Neural cell (in vitro differentiated cells): ENCODE data around the gene HOXA10. TPM values are rescaled to one million over a fixed set of nuclear protein-coding genes. Genes with fewer than 3 reads are reported as not detected.
A peak's percentile ranks its signal among the peaks of the same experiment; 100 is the strongest.

Experiments used
- H2AFZ ChIP-seq: fragments of 200-600, 300-800 bp; sonication (generic), shearing (Covaris generic); 2 replicates; pipeline ENCODE4 v1.6.0; 2014; ENCODE audit warnings: low read depth, mild to moderate bottlenecking, antibody characterized with exemption, low read length, moderate library complexity
- H3F3A ChIP-seq: fragments of 200-600 bp; shearing (Covaris generic); 2 replicates; pipeline ENCODE4 v1.6.1; 2016; ENCODE audit warnings: mild to moderate bottlenecking, moderate library complexity, mixed read lengths, antibody characterized with exemption, low read length; ENCODE audit not compliant: insufficient read depth, poor library complexity, severe bottlenecking
- H3K27ac ChIP-seq: fragments of 200-600, 300-800 bp; sonication (generic), shearing (Covaris generic); 2 replicates; pipeline ENCODE4 v1.5.1; 2014; ENCODE audit warnings: mild to moderate bottlenecking, low read length, moderate library complexity
- H3K27me3 ChIP-seq: fragments of 300-800, 200-600 bp; sonication (generic), shearing (Covaris generic); 2 replicates; pipeline ENCODE4 v1.6.0; 2014; ENCODE audit warnings: mild to moderate bottlenecking, low read depth, low read length, moderate library complexity; ENCODE audit not compliant: insufficient read depth
- H3K36me3 ChIP-seq: fragments of 300-800, 200-600 bp; sonication (generic), shearing (Covaris generic); 2 replicates; pipeline ENCODE4 v1.5.1; 2014; ENCODE audit warnings: mild to moderate bottlenecking, antibody characterized with exemption, low read length, moderate library complexity; ENCODE audit not compliant: insufficient read depth
- H3K4me2 ChIP-seq: fragments of 300-800, 200-600 bp; sonication (generic), shearing (Covaris generic); 2 replicates; pipeline ENCODE4 v1.6.0; 2014; ENCODE audit warnings: mild to moderate bottlenecking, low read length
- H3K4me3 ChIP-seq: fragments of 300-800, 200-600 bp; sonication (generic), shearing (Covaris generic); 2 replicates; pipeline ENCODE4 v1.5.1; 2014; ENCODE audit warnings: mild to moderate bottlenecking, low read length, moderate library complexity
- H3K79me2 ChIP-seq: fragments of 200-600 bp; shearing (Covaris generic); replicated peaks from 2 replicates; pipeline ENCODE4 v1.6.0; 2014; ENCODE audit warnings: mild to moderate bottlenecking, low read length, moderate library complexity; ENCODE audit not compliant: insufficient read depth
- H3K9ac ChIP-seq: fragments of 300-800, 200-600 bp; sonication (generic), shearing (Covaris generic); 2 replicates; pipeline ENCODE4 v1.6.1; 2016; ENCODE audit warnings: mild to moderate bottlenecking, low read length, mixed read lengths
- H3K9me2 ChIP-seq: fragments of 200-600 bp; shearing (Covaris generic); 2 replicates; pipeline ENCODE4 v1.6.1; 2016; ENCODE audit warnings: mild to moderate bottlenecking, low read length, mixed read lengths; ENCODE audit not compliant: insufficient read depth
- H3K9me3 ChIP-seq: fragments of 200-600, 300-800 bp; sonication (generic), shearing (Covaris generic); 2 replicates; pipeline ENCODE4 v1.6.1; 2016; ENCODE audit warnings: mild to moderate bottlenecking, mixed run types, low read length, moderate library complexity, mixed read lengths
- H4K20me1 ChIP-seq: fragments of 200-600 bp; shearing (Covaris generic); 2 replicates; pipeline ENCODE4 v1.6.1; 2016; ENCODE audit warnings: mild to moderate bottlenecking, mixed run types; ENCODE audit not compliant: insufficient read depth
- CTCF ChIP-seq: fragments of 450-650 bp; IDR thresholded peaks from 2 replicates; pipeline ENCODE4 v1.5.1; 2014; ENCODE audit warnings: antibody characterized with exemption, mild to moderate bottlenecking, moderate library complexity; ENCODE audit not compliant: poor library complexity, severe bottlenecking
- EP300 ChIP-seq: fragments of 450-650 bp; conservative IDR thresholded peaks from 2 replicates; pipeline ENCODE4 v1.6.1; 2014; ENCODE audit warnings: antibody characterized with exemption, mild to moderate bottlenecking, moderate library complexity; ENCODE audit not compliant: poor library complexity, severe bottlenecking
- EZH2 ChIP-seq: fragments of 200-600, 300-800 bp; shearing (Covaris generic), sonication (generic); IDR thresholded peaks from 2 replicates; pipeline ENCODE4 v1.6.1; 2014; ENCODE audit warnings: antibody characterized with exemption, low read length, borderline replicate concordance, mild to moderate bottlenecking; ENCODE audit not compliant: insufficient read depth, poor library complexity, severe bottlenecking
- MXI1 ChIP-seq: fragments of 450-650 bp; conservative IDR thresholded peaks from 2 replicates; pipeline ENCODE4 v1.6.1; 2014; ENCODE audit warnings: antibody characterized with exemption, mild to moderate bottlenecking; ENCODE audit not compliant: poor library complexity, severe bottlenecking
- POLR2AphosphoS5 ChIP-seq: IDR thresholded peaks from 2 replicates; pipeline ENCODE4 v1.6.1; 2012
- RAD21 ChIP-seq: fragments of 450-650 bp; conservative IDR thresholded peaks from 2 replicates; pipeline ENCODE4 v1.6.1; 2014; ENCODE audit warnings: antibody characterized with exemption, mild to moderate bottlenecking, moderate library complexity
- REST ChIP-seq: IDR thresholded peaks from 2 replicates; pipeline ENCODE4 v1.6.1; 2012; ENCODE audit warnings: borderline replicate concordance
- SMC3 ChIP-seq: fragments of 450-650 bp; conservative IDR thresholded peaks from 2 replicates; pipeline ENCODE4 v1.6.1; 2014; ENCODE audit warnings: antibody characterized with exemption, mild to moderate bottlenecking, moderate library complexity; ENCODE audit not compliant: poor library complexity
- TAF1 ChIP-seq: IDR thresholded peaks from 2 replicates; pipeline ENCODE4 v1.6.1; 2012; ENCODE audit warnings: low read depth
- polyA minus RNA-seq: library from RNA; depleted of rRNA, polyadenylated mRNA; stranded (reverse); fragments of >200 nt; gene quantifications from 2 replicates; pipeline ENCODE4 v1.2.3, GENCODE V29; 2014
- polyA plus RNA-seq: library from polyadenylated mRNA; depleted of rRNA; stranded (reverse); fragments of >200 nt; gene quantifications from 2 replicates; pipeline ENCODE4 v1.2.3, GENCODE V29; 2014

The HOXA10 gene
- polyA plus RNA-seq (not detected in 2 replicates), polyA minus RNA-seq (not detected in 2 replicates)

GRCh38 chr7:27173956-27174873 is at the start of gene HOXA10:
Gene HOXA10 (minus strand): TSS chr7:27174320. CDS start chr7:27174306, 14 bp downstream.
- H3K9me3 ChIP-seq = peaks cover 11% of the 10 kb centered on the region
- H3K4me3 ChIP-seq = peak within 1 kb of the TSS; percentile 52
- H3K9ac ChIP-seq = no peak within 1 kb of the TSS
- H3K27me3 ChIP-seq = peaks cover 100% of the 10 kb centered on the region
- TF ChIP-seq CTCF (no peak), EZH2 (no peak), MXI1 (no peak), RAD21 (no peak), SMC3 (no peak), POLR2AphosphoS5 (no peak), REST (no peak), TAF1 (no peak), EP300 (no peak)
- H4K20me1 ChIP-seq = no peaks in the 10 kb centered on the region
- H3F3A ChIP-seq = no peaks in the 10 kb centered on the region
- H3K36me3 ChIP-seq = no peaks in the 10 kb centered on the region
- no peaks in the 10 kb centered on the region for H3K79me2 ChIP-seq
- H3K4me2 ChIP-seq = no peak within 1 kb of the TSS
- no peaks in the 10 kb centered on the region for H3K9me2 ChIP-seq
- no peak within 1 kb of the TSS for H3K27ac ChIP-seq
- no peak within 1 kb of the TSS for H2AFZ ChIP-seq

GRCh38 chr7:27221201-27221797 is 47.2 kb upstream of the HOXA10 start:
- TF ChIP-seq REST (no peak), SMC3 (no peak), POLR2AphosphoS5 (no peak), EZH2 (no peak), RAD21 (no peak), TAF1 (no peak), EP300 (no peak), MXI1 (no peak), CTCF (no peak)
- Histone ChIP-seq H3K9me3 (no peaks in the 10 kb centered on the region), H3K79me2 (no peaks in the 10 kb centered on the region), H3K4me2 (no peak overlapping the region), H3K27me3 (peaks cover 98% of the 10 kb centered on the region), H3K9ac (no peak overlapping the region), H3K36me3 (no peaks in the 10 kb centered on the region), H4K20me1 (no peaks in the 10 kb centered on the region), H3K9me2 (no peaks in the 10 kb centered on the region), H3K27ac (no peak overlapping the region), H3F3A (no peaks in the 10 kb centered on the region), H2AFZ (no peak overlapping the region), H3K4me3 (no peak overlapping the region)
